ES-I3 (cell line): ENCODE data around the gene KDM4C.

Source experiments
- H3K36me3 ChIP-seq: 2 replicates; pipeline ENCODE4 v1.6.1; 2013; ENCODE audit warnings: mild to moderate bottlenecking, low read length, control low read depth, moderate library complexity; ENCODE audit not compliant: insufficient read depth
- H3K4me1 ChIP-seq: 2 replicates; pipeline ENCODE4 v1.6.1; 2013; ENCODE audit warnings: mild to moderate bottlenecking, control low read depth, low read length; ENCODE audit not compliant: insufficient read depth
- H3K9ac ChIP-seq: 2 replicates; pipeline ENCODE4 v1.6.1; 2013; ENCODE audit warnings: low read depth, mild to moderate bottlenecking, low read length, moderate library complexity
- H3K9me3 ChIP-seq: 2 replicates; pipeline ENCODE4 v1.6.1; 2013; ENCODE audit warnings: mild to moderate bottlenecking, low read length, moderate library complexity; ENCODE audit not compliant: control insufficient read depth, insufficient read depth

The KDM4C gene

GRCh38 chr9:7145361-7146069 is 387.7 kb downstream of the KDM4C start:
- H3K4me1 ChIP-seq, result peaks cover 21% of the 10 kb centered on the region
- H3K9ac ChIP-seq, result no peak overlapping the region
- no peaks in the 10 kb centered on the region; the same call in 1 of the 2 replicates for H3K36me3 ChIP-seq

DNA sequence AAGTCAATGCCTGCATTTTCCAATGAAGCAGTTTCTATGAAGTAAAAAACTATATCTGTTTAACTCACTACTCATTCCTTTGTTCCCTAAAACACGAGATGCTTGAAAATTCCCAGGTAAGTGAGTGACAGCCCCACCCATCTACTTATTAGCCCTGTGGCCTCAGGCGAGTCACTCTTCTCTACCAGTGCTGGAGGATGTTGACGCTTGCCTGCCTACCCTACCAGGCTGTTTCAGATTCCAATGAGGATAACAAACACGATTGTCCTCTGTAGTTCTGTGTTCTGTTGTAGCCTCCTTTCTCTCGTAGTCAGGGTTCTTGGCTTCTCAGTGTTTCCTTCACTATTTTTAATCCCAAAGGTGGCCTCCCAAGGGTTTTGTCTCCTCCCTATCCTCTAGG is 388.8 kb downstream of the KDM4C start:
- Histone ChIP-seq H3K9ac (no peak overlapping the region), H3K9me3 (no peaks in the 10 kb centered on the region), H3K36me3 (no peaks in the 10 kb centered on the region; the same call in 1 of the 2 replicates), H3K4me1 (peaks cover 21% of the 10 kb centered on the region)

More at GRCh38 chr9:7145361-7146069, 387.7 kb downstream of the KDM4C start:
- H3K9me3 ChIP-seq, result no peaks in the 10 kb centered on the region

DNA sequence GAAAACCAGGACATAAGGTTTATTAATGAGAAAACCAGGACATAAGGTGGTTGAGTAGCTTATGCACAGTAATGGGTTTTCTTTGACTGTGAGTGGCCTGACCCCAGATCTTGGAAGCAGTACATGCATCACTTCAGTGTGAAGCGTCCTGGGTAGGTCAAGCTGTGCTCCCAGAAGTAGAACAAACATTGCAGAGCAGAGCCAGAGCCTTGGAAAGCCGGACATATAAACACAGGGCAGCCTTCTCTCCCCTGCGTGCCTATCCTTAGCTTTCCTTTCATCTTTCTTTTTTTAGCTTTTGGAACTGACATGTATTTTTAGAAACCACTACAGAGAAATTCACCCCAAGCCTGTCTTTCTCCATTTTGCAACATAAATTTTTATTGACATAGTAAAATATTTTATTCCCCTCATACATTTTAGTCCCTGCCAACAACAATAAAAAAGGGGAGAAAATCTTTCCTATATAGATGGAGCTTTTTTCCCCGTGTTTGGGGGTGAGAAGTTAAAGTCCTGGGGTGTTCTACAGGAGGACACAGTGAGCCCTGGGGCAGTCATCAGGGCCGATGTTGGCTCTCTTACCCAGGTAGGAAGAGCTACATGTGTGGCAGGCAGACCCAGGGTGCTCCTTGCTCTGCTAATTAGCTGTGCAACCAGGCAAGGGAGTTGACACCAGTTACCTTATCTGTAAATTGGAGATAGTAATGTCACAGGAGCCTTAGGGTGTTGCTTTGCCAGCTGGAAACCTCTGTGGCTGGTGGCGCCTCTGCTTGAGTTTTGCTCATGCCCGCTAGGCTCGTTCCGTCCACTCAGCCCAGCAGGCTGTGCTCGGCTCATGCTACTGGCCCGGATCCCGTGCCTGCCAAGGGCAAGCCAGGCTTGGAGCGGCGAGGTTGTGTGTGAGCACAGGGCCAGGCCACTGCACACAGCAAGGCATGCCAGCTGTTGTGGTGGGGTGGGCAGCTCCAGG is 389.6 kb downstream of the KDM4C start:
- Histone ChIP-seq H3K4me1 (peaks cover 21% of the 10 kb centered on the region), H3K36me3 (no peaks in the 10 kb centered on the region; the same call in 1 of the 2 replicates), H3K9me3 (no peaks in the 10 kb centered on the region), H3K9ac (no peak overlapping the region)

- Histone ChIP-seq H3K9ac (no peak overlapping the region), H3K9me3 (no peaks in the 10 kb centered on the region), H3K4me1 (peaks cover 21% of the 10 kb centered on the region), H3K36me3 (no peaks in the 10 kb centered on the region; the same call in 1 of the 2 replicates)
These were observed 390.5 kb downstream of the KDM4C start for GRCh38 chr9:7148243-7148765.

GRCh38 chr9:7149258-7149657 is 391.5 kb downstream of the KDM4C start:
- Histone ChIP-seq H3K9ac (no peak overlapping the region), H3K36me3 (no peaks in the 10 kb centered on the region; the same call in 1 of the 2 replicates), H3K4me1 (peaks cover 14% of the 10 kb centered on the region), H3K9me3 (no peaks in the 10 kb centered on the region)

GRCh38 chr9:7150153-7150890 is 392.5 kb downstream of the KDM4C start:
- Histone ChIP-seq H3K4me1 (peaks cover 11% of the 10 kb centered on the region), H3K9me3 (no peaks in the 10 kb centered on the region), H3K9ac (no peak overlapping the region), H3K36me3 (no peaks in the 10 kb centered on the region; the same call in 1 of the 2 replicates)

DNA sequence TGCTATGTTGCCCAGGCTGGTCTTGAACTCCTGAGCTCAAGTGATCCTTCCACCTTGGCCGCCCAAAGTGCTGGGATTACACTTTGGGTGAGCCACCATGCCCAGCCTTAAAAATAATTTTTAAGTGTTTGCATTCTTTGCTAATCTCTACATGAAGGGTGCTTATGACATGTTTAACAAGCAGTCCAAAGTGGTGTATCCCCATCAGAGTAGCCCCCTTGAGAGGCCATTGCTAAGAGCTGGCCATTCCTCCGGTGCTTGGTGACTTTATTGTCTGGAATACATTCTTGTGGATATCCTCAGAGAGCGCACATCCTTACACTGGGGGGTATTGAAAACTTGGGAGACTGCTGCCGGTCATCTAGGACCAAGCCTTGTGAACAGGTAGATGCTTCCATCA is 395.4 kb downstream of the KDM4C start:
- Histone ChIP-seq H3K9me3 (no peaks in the 10 kb centered on the region), H3K9ac (no peak overlapping the region), H3K4me1 (no peaks in the 10 kb centered on the region), H3K36me3 (no peaks in the 10 kb centered on the region; the same call in 1 of the 2 replicates)

DNA sequence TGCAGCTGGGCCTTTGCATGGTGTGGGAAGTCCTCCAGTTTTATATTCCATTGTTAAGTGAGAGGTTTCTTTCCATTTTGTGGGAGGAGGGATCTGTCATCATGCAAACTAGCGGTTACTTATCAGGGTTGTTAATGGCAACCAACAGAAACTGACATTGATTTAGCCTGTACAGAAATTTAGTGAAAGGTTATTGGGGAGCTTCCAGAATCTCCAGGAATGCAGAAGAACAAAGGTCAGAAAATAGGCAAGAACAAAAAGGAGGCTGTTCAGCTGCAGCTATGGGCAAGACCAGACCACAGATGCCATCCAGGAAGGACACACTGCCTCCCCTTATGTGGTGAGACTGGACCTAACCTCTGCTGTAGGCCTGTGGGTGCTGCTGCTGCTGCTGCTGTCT is 395.8 kb downstream of the KDM4C start:
- Histone ChIP-seq H3K9ac (no peak overlapping the region), H3K9me3 (no peaks in the 10 kb centered on the region), H3K36me3 (no peaks in the 10 kb centered on the region; the same call in 1 of the 2 replicates), H3K4me1 (no peaks in the 10 kb centered on the region)

GRCh38 chr9:7154003-7154619 is 396.3 kb downstream of the KDM4C start:
- no peaks in the 10 kb centered on the region for H3K4me1 ChIP-seq
- no peaks in the 10 kb centered on the region for H3K36me3 ChIP-seq
- no peak overlapping the region for H3K9ac ChIP-seq
- H3K9me3 ChIP-seq, result no peaks in the 10 kb centered on the region

DNA sequence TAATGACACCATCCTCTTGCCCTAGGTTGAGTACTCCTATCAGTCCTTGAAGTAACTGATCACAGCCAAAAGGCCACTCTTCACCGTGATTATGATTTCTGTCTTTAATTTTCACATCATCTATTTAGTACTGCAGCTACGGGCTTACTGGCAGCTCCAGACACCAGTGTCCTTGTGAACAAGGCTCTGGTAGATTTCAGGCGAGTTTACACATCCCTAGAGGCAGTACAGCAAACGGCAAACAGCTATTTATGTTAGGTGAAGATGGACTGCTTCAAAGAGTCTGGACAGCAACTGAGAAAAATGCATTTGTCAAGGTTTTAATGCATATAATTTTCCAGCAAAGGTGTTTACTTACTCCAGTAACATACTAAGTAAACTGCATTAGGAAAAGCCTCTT is 396.9 kb downstream of the KDM4C start:
- Histone ChIP-seq H3K4me1 (no peaks in the 10 kb centered on the region), H3K9ac (no peak overlapping the region), H3K9me3 (no peaks in the 10 kb centered on the region), H3K36me3 (no peaks in the 10 kb centered on the region)

- Histone ChIP-seq H3K9me3 (no peaks in the 10 kb centered on the region), H3K4me1 (no peaks in the 10 kb centered on the region), H3K36me3 (no peaks in the 10 kb centered on the region), H3K9ac (no peak overlapping the region)
These were observed 403.7 kb downstream of the KDM4C start for GRCh38 chr9:7161469-7161868.

GRCh38 chr9:7163932-7164331 is 406.2 kb downstream of the KDM4C start:
- Histone ChIP-seq H3K36me3 (no peaks in the 10 kb centered on the region), H3K9me3 (no peaks in the 10 kb centered on the region), H3K9ac (no peak overlapping the region), H3K4me1 (no peaks in the 10 kb centered on the region)

DNA sequence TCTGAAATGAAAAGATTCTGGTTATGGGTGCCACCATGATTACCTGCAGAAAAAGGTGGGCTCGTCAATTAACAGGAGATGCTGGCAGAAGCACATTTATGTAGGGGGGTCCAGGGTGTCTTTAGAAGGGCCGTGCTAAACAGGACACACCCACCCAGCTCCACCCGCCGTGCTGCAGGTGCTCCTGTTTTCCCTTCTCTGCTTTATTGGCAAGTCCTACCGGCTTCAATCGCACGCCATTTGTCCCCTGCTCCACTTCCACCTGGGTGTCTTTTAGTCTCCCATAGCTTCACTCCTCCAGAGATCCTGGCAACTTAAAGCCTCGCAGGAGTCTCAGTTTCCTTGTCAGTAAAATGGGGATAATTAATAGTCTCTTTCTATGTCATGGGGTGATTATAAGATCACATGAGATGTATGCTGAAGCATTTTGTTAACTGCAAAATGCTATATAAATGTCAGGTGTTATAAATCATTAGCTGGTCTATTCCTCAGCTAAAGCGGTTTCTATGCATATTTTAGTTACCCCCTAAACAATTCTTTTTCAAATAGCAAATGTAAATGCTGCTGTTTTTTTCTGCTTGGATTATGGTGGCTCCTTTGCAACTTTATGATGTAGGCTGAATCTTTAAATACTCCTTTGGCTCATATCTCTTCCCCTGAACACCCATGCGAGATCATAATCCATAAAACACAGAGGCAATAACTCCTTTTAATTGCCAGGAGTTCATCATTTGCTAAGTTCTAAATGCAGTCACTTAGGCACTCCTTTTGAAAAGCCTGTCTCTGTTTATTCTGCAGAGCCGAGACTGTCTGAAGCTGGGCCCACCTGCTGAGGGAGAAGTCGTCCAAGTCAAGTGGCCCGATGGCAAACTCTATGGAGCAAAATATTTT is 406.9 kb downstream of the KDM4C start:
- Histone ChIP-seq H3K9me3 (no peaks in the 10 kb centered on the region), H3K4me1 (no peaks in the 10 kb centered on the region), H3K9ac (no peak overlapping the region), H3K36me3 (no peaks in the 10 kb centered on the region)
